Esophagus muscularis mucosa (tissue), 4 donors: Measurements from ENCODE around the gene GEMIN8. TPM values are rescaled to one million over a fixed set of nuclear protein-coding genes. Genes with fewer than 3 reads are reported as not detected.
A peak's percentile ranks its signal among the peaks of the same experiment; 100 is the strongest.

Source experiments
- DNase-seq: peaks from one replicate; pipeline ENCODE4 v3.0.0-alpha.2; 2017; ENCODE audit errors: extremely low spot score
- H3K27ac ChIP-seq, 4 donors: fragments of 200-600 bp; sonication (generic); replicated peaks in 1 of 4; 1 replicate in 3 of 4; 2 replicates in 1 of 4; pipeline ENCODE4 v1.5.1; 2016 to 2019; ENCODE audit warnings: mild to moderate bottlenecking in 1 of 4
- H3K27me3 ChIP-seq, 4 donors: fragments of 200-600 bp; sonication (generic); one replicate each; pipeline versions ENCODE4 v1.5.1 to v1.6.0; 2016 to 2019
- H3K36me3 ChIP-seq, 4 donors: fragments of 200-600 bp; sonication (generic); one replicate each; pipeline ENCODE4 v1.5.1; 2016 to 2019
- H3K4me1 ChIP-seq, 4 donors: fragments of 200-600 bp; sonication (generic); one replicate each; pipeline ENCODE4 v1.5.1; 2016 to 2019
- H3K4me3 ChIP-seq, 4 donors: fragments of 200-600 bp; sonication (generic); 1 replicate in 2 of 4; 2 replicates in 2 of 4; pipeline ENCODE4 v1.5.1; 2016 to 2019; ENCODE audit warnings: mild to moderate bottlenecking in 4 of 4, moderate library complexity in 1 of 4
- H3K9me3 ChIP-seq, 4 donors: fragments of 200-600 bp; sonication (generic); 1 replicate in 3 of 4; 2 replicates in 1 of 4; pipeline ENCODE4 v1.5.1; 2016 to 2019
- EP300 ChIP-seq: sonication (generic); formaldehyde crosslinking; IDR thresholded peaks from one replicate; pipeline ENCODE4 v1.6.1; 2017; ENCODE audit warnings: antibody characterized with exemption
- POLR2A ChIP-seq: fragments of 450-650 bp; IDR thresholded peaks from one replicate; pipeline ENCODE4 v1.6.1; 2017; ENCODE audit warnings: antibody characterized with exemption, moderate library complexity, mild to moderate bottlenecking, low read depth
- POLR2AphosphoS5 ChIP-seq, 2 donors: sonication (generic); formaldehyde crosslinking; IDR thresholded peaks; one replicate each; pipeline ENCODE4 v1.6.1; 2017; ENCODE audit warnings: antibody characterized with exemption in 2 of 2
- WGBS: methylation state at CpG from one replicate; pipeline ENCODE4 v1.1.5; 2018; 5-methylcytosine and 5-hydroxymethylcytosine counted together
- intact Hi-C: fragments of 100-400 bp; cut with DNase I; formaldehyde crosslinking; loops from one replicate; pipeline ENCODE4 v1.15.1; 2023
- total RNA-seq, 4 donors: library from RNA; depleted of rRNA; stranded (reverse); fragments of >200 nt; gene quantifications; one replicate each; pipeline versions ENCODE4 v1.1.0 to v1.2.1, GENCODE V29; 2016
- TF ChIP-seq, protein P1 (sequence below), 3 experiments: fragments of 200-600 bp in 2 of 3; fragments of 450-650 bp in 1 of 3; sonication (generic) in 2 of 3; IDR thresholded peaks; one replicate each; pipeline ENCODE4 v1.5.1; 2017 to 2019; ENCODE audit warnings: antibody characterized with exemption in 3 of 3, mild to moderate bottlenecking in 2 of 3, moderate library complexity in 1 of 3

The GEMIN8 gene, protein sequence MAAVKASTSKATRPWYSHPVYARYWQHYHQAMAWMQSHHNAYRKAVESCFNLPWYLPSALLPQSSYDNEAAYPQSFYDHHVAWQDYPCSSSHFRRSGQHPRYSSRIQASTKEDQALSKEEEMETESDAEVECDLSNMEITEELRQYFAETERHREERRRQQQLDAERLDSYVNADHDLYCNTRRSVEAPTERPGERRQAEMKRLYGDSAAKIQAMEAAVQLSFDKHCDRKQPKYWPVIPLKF
- 10 to 100 TPM; 14.4 to 31.0 (median 25.3) TPM for total RNA-seq

DNA sequence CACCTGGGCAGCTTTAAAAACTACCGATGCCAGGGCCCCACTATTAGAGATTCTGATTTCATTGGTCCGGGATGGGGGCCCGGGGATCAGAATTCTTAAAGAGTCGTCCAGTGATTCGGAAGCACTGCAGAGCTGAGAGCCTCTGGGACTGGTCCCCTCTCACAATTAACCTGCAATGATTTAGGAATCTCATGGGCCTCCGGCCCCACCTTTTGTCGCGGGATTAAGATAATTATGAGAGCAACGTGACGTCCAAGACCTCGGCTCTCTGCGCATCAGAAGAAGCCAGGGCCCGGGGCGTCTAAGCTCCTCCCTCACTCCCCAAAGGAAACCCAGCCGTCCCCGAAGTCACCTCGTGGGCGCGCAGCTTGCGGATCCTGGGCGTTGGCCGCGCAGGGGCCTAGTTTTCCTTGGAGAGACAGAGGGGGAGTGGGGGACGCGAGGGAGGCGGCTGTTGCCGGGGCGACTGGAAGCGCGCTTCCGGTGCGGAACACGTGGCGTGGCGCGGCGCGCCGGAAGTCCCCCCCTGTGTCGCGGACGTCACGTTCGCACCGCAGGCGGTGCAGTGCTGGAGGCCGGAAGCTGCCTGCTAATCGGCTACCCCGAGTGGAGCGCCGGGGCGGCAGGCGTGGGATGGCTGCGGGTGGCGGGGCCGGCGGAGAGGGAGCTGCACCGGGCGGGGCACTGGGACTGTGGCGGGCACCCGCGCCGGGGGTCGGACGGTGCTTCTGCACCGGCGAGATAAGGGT is at the start of gene GEMIN8:
GEMIN8 (minus strand) TSS at position 468 of the 749 bp plus-strand sequence. CDS start 8,414 bp downstream, outside the sequence.
- H3K9me3 ChIP-seq, result no peaks in the 10 kb centered on the region
- peaks cover 16 to 26% (median 20%) of the 10 kb centered on the region in 4 donors for H3K4me1 ChIP-seq
- peak within 1 kb of the TSS; percentile 80 to 88 (median 84) for H3K27ac ChIP-seq
- no peak for TF ChIP-seq EP300
- TF ChIP-seq, protein P1, sequence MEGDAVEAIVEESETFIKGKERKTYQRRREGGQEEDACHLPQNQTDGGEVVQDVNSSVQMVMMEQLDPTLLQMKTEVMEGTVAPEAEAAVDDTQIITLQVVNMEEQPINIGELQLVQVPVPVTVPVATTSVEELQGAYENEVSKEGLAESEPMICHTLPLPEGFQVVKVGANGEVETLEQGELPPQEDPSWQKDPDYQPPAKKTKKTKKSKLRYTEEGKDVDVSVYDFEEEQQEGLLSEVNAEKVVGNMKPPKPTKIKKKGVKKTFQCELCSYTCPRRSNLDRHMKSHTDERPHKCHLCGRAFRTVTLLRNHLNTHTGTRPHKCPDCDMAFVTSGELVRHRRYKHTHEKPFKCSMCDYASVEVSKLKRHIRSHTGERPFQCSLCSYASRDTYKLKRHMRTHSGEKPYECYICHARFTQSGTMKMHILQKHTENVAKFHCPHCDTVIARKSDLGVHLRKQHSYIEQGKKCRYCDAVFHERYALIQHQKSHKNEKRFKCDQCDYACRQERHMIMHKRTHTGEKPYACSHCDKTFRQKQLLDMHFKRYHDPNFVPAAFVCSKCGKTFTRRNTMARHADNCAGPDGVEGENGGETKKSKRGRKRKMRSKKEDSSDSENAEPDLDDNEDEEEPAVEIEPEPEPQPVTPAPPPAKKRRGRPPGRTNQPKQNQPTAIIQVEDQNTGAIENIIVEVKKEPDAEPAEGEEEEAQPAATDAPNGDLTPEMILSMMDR (IDR thresholded peaks at IDR 0.05), result peak in 2 of 3 experiments; percentile 4 to 8
- peak; percentile 89 to 92 for TF ChIP-seq POLR2AphosphoS5 (IDR thresholded peaks at IDR 0.05)
- peak; percentile 62 for TF ChIP-seq POLR2A
- 12% methylated on average over 42 of the region's 67 CpGs for WGBS
- peak; percentile 94 for DNase-seq
- intact Hi-C loops, result loop anchor here (2.0 to 5.0 kb wide), 4 partner anchors 131 to 522 kb away; no protein-coding TSS in a partner anchor
- H3K27me3 ChIP-seq, result no peaks in the 10 kb centered on the region
- H3K4me3 ChIP-seq, result peak within 1 kb of the TSS; percentile 62 to 67 (median 66)
- no peaks in the 10 kb centered on the region for H3K36me3 ChIP-seq

DNA sequence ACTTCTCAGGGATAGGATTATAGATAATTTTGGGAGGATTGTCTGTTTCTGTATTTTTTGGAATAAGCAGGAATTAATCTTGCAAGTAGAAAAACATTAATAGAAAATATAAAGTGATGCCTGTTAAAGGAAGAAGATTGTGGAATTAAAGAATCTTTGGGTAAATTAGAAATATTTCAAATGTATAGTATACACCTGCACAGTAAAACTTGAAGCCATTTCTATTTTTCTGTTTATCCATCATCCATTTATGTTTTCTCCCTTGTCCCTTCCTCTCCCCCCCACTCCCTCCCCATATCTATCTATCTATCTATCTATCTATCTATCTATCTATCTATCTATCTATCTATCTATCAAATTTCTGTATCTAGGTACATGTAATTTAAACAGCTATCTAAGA is 46.9 kb upstream of the GEMIN8 start:
- no peak for DNase-seq
- H3K9me3 ChIP-seq, result no peaks in the 10 kb centered on the region
- no peak overlapping the region for H3K27ac ChIP-seq
- H3K36me3 ChIP-seq, result no peaks in the 10 kb centered on the region
- H3K27me3 ChIP-seq, result no peaks in the 10 kb centered on the region
- TF ChIP-seq, protein P1 (IDR thresholded peaks at IDR 0.05), result no peak
- no peak for TF ChIP-seq POLR2A
- TF ChIP-seq EP300, result no peak
- TF ChIP-seq POLR2AphosphoS5 (IDR thresholded peaks at IDR 0.05), result no peak
- intact Hi-C loops, result no loop called here
- no peak overlapping the region for H3K4me3 ChIP-seq
- peaks cover 0 to 15% (median 6%) of the 10 kb centered on the region in 4 donors for H3K4me1 ChIP-seq

DNA sequence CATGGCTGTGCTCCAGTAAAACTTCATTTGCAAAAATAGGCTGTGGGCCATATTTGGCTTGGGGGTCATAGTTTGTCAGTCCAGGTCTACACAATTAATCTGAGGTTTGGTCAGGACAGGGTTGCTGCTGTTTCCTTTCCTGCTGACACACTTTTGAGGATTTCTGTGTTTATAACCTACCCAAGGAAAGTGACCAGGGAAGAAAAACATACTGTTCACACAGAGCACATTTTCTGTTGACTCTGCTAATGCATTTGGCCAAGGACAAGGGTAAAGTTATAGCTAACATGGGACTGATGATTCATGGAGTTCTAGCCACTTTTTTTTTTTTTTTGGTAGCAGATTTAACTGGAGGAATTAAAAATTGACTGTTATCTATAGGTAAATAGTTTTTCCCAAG is 43.9 kb upstream of the GEMIN8 start:
- H3K9me3 ChIP-seq, result no peaks in the 10 kb centered on the region
- no peaks in the 10 kb centered on the region for H3K27me3 ChIP-seq
- peak overlapping the region in 1 of 4 donors; percentile 31 for H3K27ac ChIP-seq
- DNase-seq, result no peak
- H3K4me1 ChIP-seq, result peaks cover 0 to 15% (median 6%) of the 10 kb centered on the region in 4 donors
- intact Hi-C loops, result no loop called here
- TF ChIP-seq EP300 (no peak), POLR2AphosphoS5 (IDR thresholded peaks at IDR 0.05) (no peak), POLR2A (no peak)
- TF ChIP-seq, protein P1 (IDR thresholded peaks at IDR 0.05), result no peak
- no peak overlapping the region for H3K4me3 ChIP-seq
- H3K36me3 ChIP-seq, result no peaks in the 10 kb centered on the region

DNA sequence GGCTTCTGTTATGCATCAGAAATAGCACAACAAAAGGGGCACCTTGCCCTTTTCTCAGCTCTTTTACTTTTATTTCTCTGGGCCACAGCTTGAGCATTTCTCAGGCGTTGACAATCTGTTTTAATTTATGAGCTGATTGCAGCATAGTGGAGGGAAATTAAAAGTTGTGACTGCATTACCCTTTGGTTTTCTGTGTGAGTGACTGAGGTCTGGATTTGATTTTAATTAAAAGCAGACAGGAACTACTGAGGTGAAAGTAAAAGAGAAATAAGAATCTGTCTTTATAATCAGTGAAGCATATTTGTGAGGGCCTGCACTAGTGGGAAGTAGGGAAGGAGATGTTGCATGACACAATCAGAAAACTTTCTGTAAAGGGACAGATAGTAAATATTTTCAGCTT is 43.4 kb upstream of the GEMIN8 start:
- no peak for DNase-seq
- TF ChIP-seq, protein P1 (IDR thresholded peaks at IDR 0.05), result no peak
- TF ChIP-seq POLR2A (no peak), EP300 (no peak), POLR2AphosphoS5 (IDR thresholded peaks at IDR 0.05) (no peak)
- intact Hi-C loops, result no loop called here
- no peak overlapping the region for H3K4me3 ChIP-seq
- 5% methylated on average over 1 of the region's 1 CpG for WGBS
- H3K27me3 ChIP-seq, result no peaks in the 10 kb centered on the region
- peaks cover 0 to 15% (median 6%) of the 10 kb centered on the region in 4 donors for H3K4me1 ChIP-seq
- H3K27ac ChIP-seq, result no peak overlapping the region
- H3K9me3 ChIP-seq, result no peaks in the 10 kb centered on the region
- no peaks in the 10 kb centered on the region for H3K36me3 ChIP-seq
